ENCODE measurements around the gene NOPCHAP1.

DNA sequence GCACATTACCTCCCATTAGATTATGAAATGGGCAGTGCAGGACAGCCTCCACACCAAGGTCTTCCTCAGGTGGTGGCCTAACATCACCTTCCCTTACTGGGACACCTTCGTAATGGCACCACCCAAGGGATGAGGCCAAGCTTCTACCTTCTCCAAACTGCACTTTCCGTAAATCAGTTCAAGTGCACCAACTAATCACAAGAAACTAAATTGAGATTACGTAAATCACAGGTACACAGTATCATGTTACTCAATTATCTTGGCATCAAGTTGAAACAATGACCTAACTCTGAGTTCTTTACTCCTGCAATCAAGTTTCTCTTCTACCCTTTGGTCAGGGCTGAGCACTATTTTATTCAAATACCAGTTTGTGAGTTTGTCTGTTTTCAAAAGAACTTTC lies 41.9 kb upstream of the NOPCHAP1 start:
- TF ChIP-seq CTCF (IDR thresholded peaks at IDR 0.05) (no peak), EP300 (IDR thresholded peaks at IDR 0.05) (no peak), POLR2AphosphoS5 (IDR thresholded peaks at IDR 0.05) (no peak), POLR2A (IDR thresholded peaks at IDR 0.05) (no peak)

All from suprapubic skin (tissue), 4 donors.